Loucy (cell line): ENCODE results near the gene SNCA.

Experiments
- H2AFZ ChIP-seq: fragments of 200-600 bp; sonication (generic); 2 replicates; pipeline ENCODE4 v1.6.0; 2016; ENCODE audit warnings: antibody characterized with exemption, mild to moderate bottlenecking, low read length, moderate library complexity
- H3F3A ChIP-seq: fragments of 200-600 bp; 2 replicates; pipeline ENCODE4 v1.6.0; 2016; ENCODE audit warnings: antibody characterized with exemption, low read depth, mild to moderate bottlenecking
- H3K27me3 ChIP-seq: fragments of 200-600 bp; sonication (generic); 2 replicates; pipeline ENCODE4 v1.6.1; 2014; ENCODE audit warnings: low read length, mild to moderate bottlenecking; ENCODE audit not compliant: insufficient read depth, poor library complexity, severe bottlenecking
- H3K36me3 ChIP-seq: fragments of 200-600 bp; sonication (generic); 2 replicates; pipeline ENCODE4 v1.6.1; 2016; ENCODE audit warnings: low read length; ENCODE audit not compliant: insufficient read depth
- H3K4me1 ChIP-seq: fragments of 200-600 bp; sonication (generic); 2 replicates; pipeline ENCODE4 v1.5.1; 2014; ENCODE audit warnings: low read length, mild to moderate bottlenecking; ENCODE audit not compliant: insufficient read depth, poor library complexity, severe bottlenecking
- H3K4me2 ChIP-seq: fragments of 200-600 bp; sonication (generic); 2 replicates; pipeline ENCODE4 v1.6.0; 2014; ENCODE audit warnings: antibody characterized with exemption, low read length, low read depth, mild to moderate bottlenecking; ENCODE audit not compliant: poor library complexity, severe bottlenecking
- H3K4me3 ChIP-seq: fragments of 200-600 bp; sonication (generic); 2 replicates; pipeline ENCODE4 v1.5.1; 2014; ENCODE audit warnings: low read length, mild to moderate bottlenecking, mixed read lengths; ENCODE audit not compliant: poor library complexity, severe bottlenecking
- H3K79me2 ChIP-seq: fragments of 200-600 bp; sonication (generic); 2 replicates; pipeline ENCODE4 v1.6.1; 2014; ENCODE audit warnings: low read length; ENCODE audit not compliant: insufficient read depth
- H3K9ac ChIP-seq: fragments of 200-600 bp; sonication (generic); 2 replicates; pipeline ENCODE4 v1.6.0; 2014; ENCODE audit warnings: mild to moderate bottlenecking, low read depth, low read length, moderate library complexity; ENCODE audit not compliant: poor library complexity, severe bottlenecking
- H3K9me2 ChIP-seq: fragments of 200-600 bp; sonication (generic); replicated peaks from 2 replicates; pipeline ENCODE4 v1.6.1; 2016; ENCODE audit warnings: low read depth, low read length, mixed read lengths
- H3K9me3 ChIP-seq: fragments of 200-600 bp; sonication (generic); 2 replicates; pipeline ENCODE4 v1.6.1; 2014; ENCODE audit warnings: mild to moderate bottlenecking, antibody characterized with exemption, low read length, low read depth; ENCODE audit not compliant: insufficient read depth
- H4K20me1 ChIP-seq: fragments of 200-600 bp; sonication (generic); 2 replicates; pipeline ENCODE4 v1.6.0; 2014; ENCODE audit warnings: antibody characterized with exemption, low read length, mild to moderate bottlenecking; ENCODE audit not compliant: insufficient read depth, poor library complexity, severe bottlenecking
- EZH2phosphoT487 ChIP-seq: fragments of 200-600 bp; IDR thresholded peaks from 2 replicates; pipeline ENCODE4 v1.6.1; 2018; ENCODE audit warnings: antibody characterized with exemption, mild to moderate bottlenecking, moderate library complexity, borderline replicate concordance
- TF ChIP-seq, protein P1 (sequence below): fragments of 200-600 bp; sonication (generic); conservative IDR thresholded peaks from 2 replicates; pipeline ENCODE4 v1.5.1; 2014; ENCODE audit warnings: mild to moderate bottlenecking, antibody characterized with exemption, low read length

The SNCA gene

DNA sequence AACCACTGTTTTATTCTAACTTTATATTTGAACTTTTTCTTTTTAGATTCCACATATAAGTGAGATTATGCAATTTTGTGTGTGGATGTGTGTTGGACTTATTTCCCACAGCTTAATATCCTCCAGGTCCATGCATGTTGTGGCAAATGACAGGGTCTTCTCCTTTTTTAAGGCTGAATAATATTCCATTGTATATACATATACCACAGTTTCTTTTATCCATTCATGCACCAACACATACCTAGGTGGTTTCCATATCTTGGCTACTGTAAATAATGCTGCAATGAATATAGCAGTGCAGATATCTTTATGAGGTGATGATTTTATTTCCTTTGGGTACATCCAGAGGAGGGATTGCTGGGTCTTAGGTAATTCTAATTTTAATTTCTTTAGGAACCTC, 69.0 kb downstream of the SNCA start:
- Histone ChIP-seq H3K4me3 (no peak overlapping the region), H3K9me3 (no peaks in the 10 kb centered on the region), H3K4me2 (no peak overlapping the region), H3F3A (no peaks in the 10 kb centered on the region), H4K20me1 (no peaks in the 10 kb centered on the region), H2AFZ (no peak overlapping the region), H3K79me2 (no peaks in the 10 kb centered on the region), H3K9ac (no peak overlapping the region), H3K4me1 (no peaks in the 10 kb centered on the region), H3K27me3 (no peaks in the 10 kb centered on the region), H3K36me3 (no peaks in the 10 kb centered on the region), H3K9me2 (no peaks in the 10 kb centered on the region)
- TF ChIP-seq, protein P1, sequence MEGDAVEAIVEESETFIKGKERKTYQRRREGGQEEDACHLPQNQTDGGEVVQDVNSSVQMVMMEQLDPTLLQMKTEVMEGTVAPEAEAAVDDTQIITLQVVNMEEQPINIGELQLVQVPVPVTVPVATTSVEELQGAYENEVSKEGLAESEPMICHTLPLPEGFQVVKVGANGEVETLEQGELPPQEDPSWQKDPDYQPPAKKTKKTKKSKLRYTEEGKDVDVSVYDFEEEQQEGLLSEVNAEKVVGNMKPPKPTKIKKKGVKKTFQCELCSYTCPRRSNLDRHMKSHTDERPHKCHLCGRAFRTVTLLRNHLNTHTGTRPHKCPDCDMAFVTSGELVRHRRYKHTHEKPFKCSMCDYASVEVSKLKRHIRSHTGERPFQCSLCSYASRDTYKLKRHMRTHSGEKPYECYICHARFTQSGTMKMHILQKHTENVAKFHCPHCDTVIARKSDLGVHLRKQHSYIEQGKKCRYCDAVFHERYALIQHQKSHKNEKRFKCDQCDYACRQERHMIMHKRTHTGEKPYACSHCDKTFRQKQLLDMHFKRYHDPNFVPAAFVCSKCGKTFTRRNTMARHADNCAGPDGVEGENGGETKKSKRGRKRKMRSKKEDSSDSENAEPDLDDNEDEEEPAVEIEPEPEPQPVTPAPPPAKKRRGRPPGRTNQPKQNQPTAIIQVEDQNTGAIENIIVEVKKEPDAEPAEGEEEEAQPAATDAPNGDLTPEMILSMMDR = no peak
- TF ChIP-seq EZH2phosphoT487 = no peak

DNA sequence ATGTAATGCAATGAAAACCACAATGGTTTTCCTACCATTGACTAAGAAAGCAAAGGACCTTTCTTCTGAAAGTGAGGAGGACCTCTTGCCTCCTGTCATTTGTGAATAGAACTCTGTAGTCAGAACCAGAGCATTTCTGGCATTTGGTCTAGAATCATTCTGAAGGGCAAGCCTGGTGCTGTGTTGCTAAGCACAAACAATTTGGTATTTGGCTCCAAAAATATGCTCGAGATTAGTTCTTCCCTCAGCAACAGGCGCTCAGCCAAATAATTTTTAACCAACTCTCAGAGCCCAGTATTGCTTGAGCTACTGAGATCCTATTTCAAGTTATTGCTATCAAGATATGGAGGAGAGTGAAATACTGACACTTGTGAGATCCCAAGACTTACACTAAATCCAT, 71.0 kb downstream of the SNCA start:
- H3K4me2 ChIP-seq = no peak overlapping the region
- no peaks in the 10 kb centered on the region for H3K79me2 ChIP-seq
- TF ChIP-seq, protein P1 = no peak
- TF ChIP-seq EZH2phosphoT487 = no peak
- H3K27me3 ChIP-seq = no peaks in the 10 kb centered on the region
- H4K20me1 ChIP-seq = no peaks in the 10 kb centered on the region
- H3K4me3 ChIP-seq = no peak overlapping the region
- no peaks in the 10 kb centered on the region for H3F3A ChIP-seq
- no peaks in the 10 kb centered on the region for H3K36me3 ChIP-seq
- no peaks in the 10 kb centered on the region for H3K9me3 ChIP-seq
- H2AFZ ChIP-seq = no peak overlapping the region
- no peaks in the 10 kb centered on the region for H3K4me1 ChIP-seq
- H3K9ac ChIP-seq = no peak overlapping the region
- H3K9me2 ChIP-seq = no peaks in the 10 kb centered on the region

DNA sequence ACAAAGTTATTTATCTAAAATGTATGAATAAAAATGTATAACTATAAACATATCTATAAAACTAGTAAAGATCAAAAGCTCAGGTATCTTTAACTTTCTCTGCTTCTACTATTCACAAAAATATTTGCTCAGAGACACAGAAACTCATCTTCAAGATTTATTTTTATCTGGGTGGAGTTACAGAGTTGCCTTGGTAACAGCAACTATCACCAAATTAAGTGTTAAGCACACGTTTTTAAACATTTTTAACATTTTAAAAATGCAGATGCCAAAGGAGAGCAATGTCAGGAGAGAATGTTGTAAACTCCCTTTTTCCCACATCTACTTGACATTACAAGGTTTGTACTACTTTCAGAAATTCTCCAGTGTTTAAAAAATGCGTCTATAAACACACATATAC, 71.4 kb downstream of the SNCA start:
- Histone ChIP-seq H4K20me1 (no peaks in the 10 kb centered on the region), H3K9me2 (no peaks in the 10 kb centered on the region), H2AFZ (no peak overlapping the region), H3K4me2 (no peak overlapping the region), H3K9ac (no peak overlapping the region), H3K4me1 (no peaks in the 10 kb centered on the region), H3K36me3 (no peaks in the 10 kb centered on the region), H3K4me3 (no peak overlapping the region), H3K79me2 (no peaks in the 10 kb centered on the region), H3F3A (no peaks in the 10 kb centered on the region), H3K9me3 (no peaks in the 10 kb centered on the region), H3K27me3 (no peaks in the 10 kb centered on the region)
- TF ChIP-seq, protein P1 = no peak
- no peak for TF ChIP-seq EZH2phosphoT487
